ENCODE measurements around the gene BPIFA2.

BPIFA2 gene

DNA sequence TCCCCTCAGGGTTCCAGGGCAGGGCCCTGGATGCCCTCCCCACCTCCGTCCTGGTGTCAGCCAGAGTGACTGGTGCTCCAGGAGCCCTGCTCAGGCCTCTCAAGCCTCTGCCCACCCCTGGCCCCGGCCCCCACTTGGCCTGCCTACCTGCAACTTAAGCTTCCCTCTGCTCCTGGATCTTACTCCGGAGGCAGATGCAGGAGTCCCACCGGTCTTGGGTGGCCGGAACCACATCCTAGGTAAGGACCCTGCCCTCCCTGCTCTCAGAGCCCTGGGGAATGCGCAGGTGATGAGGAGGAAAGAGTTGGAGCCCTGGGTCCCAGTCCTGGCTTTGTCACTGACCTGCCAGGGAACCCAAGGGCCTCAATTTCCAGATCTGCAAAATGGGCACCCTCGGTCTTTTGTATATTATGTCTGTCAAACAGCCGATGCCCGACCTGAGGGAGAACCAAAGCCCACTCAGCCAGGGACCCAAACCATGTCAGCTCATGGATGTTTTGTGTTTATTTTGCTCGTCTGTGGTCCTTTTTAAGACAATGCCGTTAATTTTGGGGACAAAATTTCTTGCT is 34.5 kb upstream of the BPIFA2 start:
- Histone ChIP-seq H3K9me3 (no peaks in the 10 kb centered on the region), H3K27me3 (no peaks in the 10 kb centered on the region), H3K4me1 (no peaks in the 10 kb centered on the region), H3K4me3 (ENCODE audit: low read depth, low read length) (no peak overlapping the region), H3K36me3 (no peaks in the 10 kb centered on the region)
- no peak for DNase-seq
- TF ChIP-seq, protein P1, sequence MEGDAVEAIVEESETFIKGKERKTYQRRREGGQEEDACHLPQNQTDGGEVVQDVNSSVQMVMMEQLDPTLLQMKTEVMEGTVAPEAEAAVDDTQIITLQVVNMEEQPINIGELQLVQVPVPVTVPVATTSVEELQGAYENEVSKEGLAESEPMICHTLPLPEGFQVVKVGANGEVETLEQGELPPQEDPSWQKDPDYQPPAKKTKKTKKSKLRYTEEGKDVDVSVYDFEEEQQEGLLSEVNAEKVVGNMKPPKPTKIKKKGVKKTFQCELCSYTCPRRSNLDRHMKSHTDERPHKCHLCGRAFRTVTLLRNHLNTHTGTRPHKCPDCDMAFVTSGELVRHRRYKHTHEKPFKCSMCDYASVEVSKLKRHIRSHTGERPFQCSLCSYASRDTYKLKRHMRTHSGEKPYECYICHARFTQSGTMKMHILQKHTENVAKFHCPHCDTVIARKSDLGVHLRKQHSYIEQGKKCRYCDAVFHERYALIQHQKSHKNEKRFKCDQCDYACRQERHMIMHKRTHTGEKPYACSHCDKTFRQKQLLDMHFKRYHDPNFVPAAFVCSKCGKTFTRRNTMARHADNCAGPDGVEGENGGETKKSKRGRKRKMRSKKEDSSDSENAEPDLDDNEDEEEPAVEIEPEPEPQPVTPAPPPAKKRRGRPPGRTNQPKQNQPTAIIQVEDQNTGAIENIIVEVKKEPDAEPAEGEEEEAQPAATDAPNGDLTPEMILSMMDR (IDR thresholded peaks at IDR 0.05; ENCODE audit: low read depth, low read length) = no peak

DNA sequence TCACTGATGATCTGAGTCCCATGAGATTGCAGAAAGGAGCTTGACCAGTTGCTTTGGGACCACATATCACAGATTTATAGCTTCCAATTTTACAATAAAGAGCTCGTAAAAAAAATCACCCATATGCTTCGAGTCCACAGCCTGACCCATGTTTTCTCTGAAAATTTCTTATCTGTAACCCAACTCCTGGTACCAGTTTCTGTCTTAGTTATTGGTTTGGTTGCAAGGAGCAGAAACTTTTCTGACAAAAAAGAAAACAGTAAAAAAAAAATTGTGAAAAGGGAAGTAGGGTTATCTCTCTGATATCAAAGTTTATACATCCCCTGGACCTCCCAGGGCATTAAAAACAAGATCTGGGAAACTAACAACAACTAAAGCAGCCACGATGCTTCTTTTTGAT is 30.8 kb upstream of the BPIFA2 start:
- no peaks in the 10 kb centered on the region for H3K27me3 ChIP-seq
- DNase-seq = no peak
- no peaks in the 10 kb centered on the region for H3K36me3 ChIP-seq
- H3K4me3 ChIP-seq (ENCODE audit: low read depth, low read length) = no peak overlapping the region
- no peaks in the 10 kb centered on the region for H3K4me1 ChIP-seq
- TF ChIP-seq, protein P1 (IDR thresholded peaks at IDR 0.05; ENCODE audit: low read depth, low read length) = no peak
- H3K9me3 ChIP-seq = no peaks in the 10 kb centered on the region

DNA sequence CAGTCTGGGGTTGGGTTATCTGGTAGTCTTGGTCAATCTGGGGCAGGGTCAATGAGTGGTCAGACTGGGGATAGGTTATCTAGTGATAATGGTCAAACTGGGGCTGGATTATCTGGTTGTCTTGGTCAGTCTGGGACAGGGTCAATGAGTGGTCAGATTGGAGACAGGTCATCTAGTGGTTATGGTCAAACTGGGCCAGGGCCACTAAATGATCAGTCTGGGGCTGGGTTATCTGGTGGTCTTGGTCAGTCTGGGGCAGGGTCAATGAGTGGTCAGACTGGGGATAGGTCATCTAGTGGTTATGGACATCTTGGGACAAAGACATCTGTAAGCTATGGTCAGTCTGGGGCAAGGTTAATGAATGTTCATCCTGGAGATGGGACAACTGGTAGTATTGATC is 28.5 kb upstream of the BPIFA2 start:
- TF ChIP-seq, protein P1 (IDR thresholded peaks at IDR 0.05; ENCODE audit: low read depth, low read length) = no peak
- Histone ChIP-seq H3K9me3 (no peaks in the 10 kb centered on the region), H3K27me3 (no peaks in the 10 kb centered on the region), H3K4me1 (no peaks in the 10 kb centered on the region), H3K36me3 (no peaks in the 10 kb centered on the region), H3K4me3 (ENCODE audit: low read depth, low read length) (no peak overlapping the region)
- no peak for DNase-seq

DNA sequence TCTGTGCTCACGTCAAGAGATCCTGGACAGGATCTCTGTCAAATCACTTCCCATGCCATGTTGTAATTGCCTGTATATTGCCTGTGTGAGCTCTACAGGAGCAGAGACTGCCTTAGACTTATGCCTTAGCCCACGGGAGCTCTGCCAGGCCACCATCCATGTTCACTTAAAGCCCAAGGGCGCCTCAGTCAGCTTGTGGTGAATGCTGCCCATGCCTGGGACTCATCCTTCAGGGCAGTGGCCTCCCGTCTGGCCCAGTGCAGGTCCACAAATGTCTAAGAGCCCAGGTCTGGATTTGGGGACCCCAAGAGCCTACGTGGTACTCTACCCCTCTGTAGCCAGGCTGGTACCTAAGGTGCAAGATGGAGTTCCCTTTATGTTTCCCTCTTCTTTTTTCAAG is 22.4 kb upstream of the BPIFA2 start:
- DNase-seq = no peak

DNA sequence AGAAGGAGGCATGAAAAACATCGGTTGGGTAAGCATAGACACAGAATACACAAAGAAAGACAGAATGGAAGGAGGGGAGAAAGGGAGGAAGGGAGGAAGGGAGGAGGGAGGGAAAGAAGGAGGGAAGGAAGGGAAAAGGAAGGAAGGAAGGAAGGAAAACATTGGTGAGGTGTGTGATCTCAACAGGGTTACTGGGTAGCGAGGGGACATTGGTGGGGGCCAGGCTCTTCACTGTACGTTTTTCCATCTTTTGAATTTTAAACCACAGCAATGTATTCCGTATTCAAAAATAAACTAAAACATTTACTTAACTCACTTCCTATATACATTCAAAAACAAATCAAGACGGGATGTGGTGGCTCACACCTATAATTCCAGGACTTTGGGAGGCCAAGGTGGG is 20.7 kb upstream of the BPIFA2 start:
- Histone ChIP-seq H3K4me3 (ENCODE audit: low read depth, low read length) (no peak overlapping the region), H3K4me1 (no peaks in the 10 kb centered on the region), H3K9me3 (no peaks in the 10 kb centered on the region), H3K36me3 (no peaks in the 10 kb centered on the region), H3K27me3 (peaks cover 11% of the 10 kb centered on the region; the same call in 1 of the 2 replicates)
- DNase-seq = no peak
- TF ChIP-seq, protein P1 (IDR thresholded peaks at IDR 0.05; ENCODE audit: low read depth, low read length) = no peak

More for the DNA sequence above, 22.4 kb upstream of the BPIFA2 start:
- TF ChIP-seq, protein P1 (IDR thresholded peaks at IDR 0.05; ENCODE audit: low read depth, low read length) = no peak
- Histone ChIP-seq H3K4me3 (ENCODE audit: low read depth, low read length) (no peak overlapping the region), H3K27me3 (peaks cover 2% of the 10 kb centered on the region; the same call in 1 of the 2 replicates), H3K36me3 (no peaks in the 10 kb centered on the region), H3K9me3 (no peaks in the 10 kb centered on the region), H3K4me1 (no peaks in the 10 kb centered on the region)

DNA sequence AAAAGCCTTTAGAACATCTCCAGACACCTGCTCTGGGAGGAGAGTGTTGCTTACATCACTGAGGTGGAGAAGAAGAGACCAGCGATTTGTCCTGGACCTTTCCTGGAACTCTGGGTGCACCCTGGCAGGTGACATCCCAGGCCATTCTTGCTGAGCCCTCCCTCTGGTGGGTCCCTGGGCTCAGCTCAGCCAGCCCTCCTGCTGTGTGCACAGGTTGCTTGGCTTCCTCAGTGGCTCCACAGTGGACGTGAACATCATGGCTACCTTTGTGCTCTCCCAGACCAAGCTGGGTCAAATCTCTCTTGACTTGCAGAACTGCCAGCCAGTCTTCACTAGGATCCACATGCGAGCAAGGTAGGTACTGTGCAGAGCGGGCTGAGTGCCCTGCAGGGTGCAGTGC is 19.9 kb upstream of the BPIFA2 start:
- Histone ChIP-seq H3K9me3 (no peaks in the 10 kb centered on the region), H3K27me3 (peaks cover 11% of the 10 kb centered on the region; the same call in 1 of the 2 replicates), H3K4me3 (ENCODE audit: low read depth, low read length) (no peak overlapping the region), H3K4me1 (no peaks in the 10 kb centered on the region), H3K36me3 (no peaks in the 10 kb centered on the region)
- TF ChIP-seq, protein P1 (IDR thresholded peaks at IDR 0.05; ENCODE audit: low read depth, low read length) = no peak
- no peak for DNase-seq

Data from BE2C (cell line).